PFSK-1 (cell line): ENCODE data around the gene PLEK.

Experiments
- FOXP2 ChIP-seq: optimal IDR thresholded peaks from 2 replicates; pipeline ENCODE3; 2011; ENCODE audit warnings: borderline replicate concordance, control low read depth, inconsistent platforms; ENCODE audit not compliant: insufficient read depth; ENCODE audit errors: extremely low read length, extremely low read depth
- POLR2AphosphoS5 ChIP-seq: IDR thresholded peaks from 2 replicates; pipeline ENCODE4 v1.6.1; 2012; ENCODE audit warnings: low read depth, mild to moderate bottlenecking, control low read depth, low read length, moderate library complexity
- REST ChIP-seq, 2 experiments: IDR thresholded peaks; 2 replicates each; pipeline versions ENCODE4 v1.6.1 to v1.8.0; 2011 to 2012; ENCODE audit warnings: low read depth in 2 of 2, low read length in 2 of 2, control low read depth in 1 of 2, inconsistent platforms in 1 of 2, mild to moderate bottlenecking in 1 of 2, moderate library complexity in 1 of 2; ENCODE audit not compliant: insufficient read depth in 1 of 2
- SIN3A ChIP-seq: IDR thresholded peaks from 2 replicates; pipeline ENCODE4 v1.6.1; 2012; ENCODE audit warnings: mild to moderate bottlenecking, low read length, moderate library complexity, borderline replicate concordance; ENCODE audit not compliant: insufficient read depth
- TAF1 ChIP-seq: IDR thresholded peaks from 2 replicates; pipeline ENCODE4 v1.6.1; 2012; ENCODE audit warnings: low read length, control low read depth, borderline replicate concordance; ENCODE audit not compliant: insufficient read depth

GRCh38 chr2:68434981-68435380, 69.9 kb downstream of the PLEK start:
- TF ChIP-seq POLR2AphosphoS5 (no peak), REST (IDR thresholded peaks at IDR 0.05; ENCODE audit: insufficient read depth in 1 of 2, low read depth in 2 of 2, low read length in 2 of 2) (no peak), SIN3A (no peak), TAF1 (no peak), FOXP2 (no peak)
